ENCODE results near the gene PITPNC1.
"Not testable (repeated sequence)": the region's sequence is repeated elsewhere in the genome, so short reads cannot be mapped to it uniquely, and the experiment has no call there.

Gene PITPNC1

GRCh38 chr17:67401106-67401505, 24.0 kb downstream of the PITPNC1 start:
- DNase-seq, result no peak
- ATAC-seq, result peak; percentile 17

- peak; percentile 42 for ATAC-seq
- no peak for DNase-seq
Measured at GRCh38 chr17:67401598-67402504, 24.8 kb downstream of the PITPNC1 start.

GRCh38 chr17:67403065-67403464, 26.0 kb downstream of the PITPNC1 start:
- DNase-seq, result no peak
- no peak for ATAC-seq

- ATAC-seq (no peak), DNase-seq (no peak)
Measured at GRCh38 chr17:67403483-67403882, 26.4 kb downstream of the PITPNC1 start.

- not testable (repeated sequence) for DNase-seq, ATAC-seq
Measured at GRCh38 chr17:67408455-67408830, 31.4 kb downstream of the PITPNC1 start.

- DNase-seq (no peak), ATAC-seq (peak; percentile 33)
Measured at GRCh38 chr17:67411397-67411796, 34.3 kb downstream of the PITPNC1 start.

- DNase-seq, result no peak
- ATAC-seq, result no peak
Measured at GRCh38 chr17:67412032-67412431, 35.0 kb downstream of the PITPNC1 start.

- ATAC-seq (no peak), DNase-seq (no peak)
Measured at GRCh38 chr17:67412941-67413340, 35.9 kb downstream of the PITPNC1 start.

- DNase-seq (no peak), ATAC-seq (no peak)
Measured at GRCh38 chr17:67413388-67413787, 36.3 kb downstream of the PITPNC1 start.

- DNase-seq, result no peak
Measured at GRCh38 chr17:67414130-67414529, 37.0 kb downstream of the PITPNC1 start.

GRCh38 chr17:67414559-67414958, 37.5 kb downstream of the PITPNC1 start:
- DNase-seq (no peak), ATAC-seq (no peak)

More at GRCh38 chr17:67414130-67414529, 37.0 kb downstream of the PITPNC1 start:
- no peak for ATAC-seq

- DNase-seq, result no peak
- ATAC-seq, result no peak
Measured at GRCh38 chr17:67415291-67415690, 38.2 kb downstream of the PITPNC1 start.

GRCh38 chr17:67417507-67417906, 40.4 kb downstream of the PITPNC1 start:
- no peak for ATAC-seq
- no peak for DNase-seq

- ATAC-seq (no peak), DNase-seq (no peak)
Measured at GRCh38 chr17:67420994-67421393, 43.9 kb downstream of the PITPNC1 start.

GRCh38 chr17:67421869-67422273, 44.8 kb downstream of the PITPNC1 start:
- ATAC-seq, result peak; percentile 97
- no peak for DNase-seq

GRCh38 chr17:67422296-67422695, 45.2 kb downstream of the PITPNC1 start:
- not testable (repeated sequence) for DNase-seq, ATAC-seq

- no peak for DNase-seq
- ATAC-seq, result no peak
Measured at GRCh38 chr17:67422897-67423296, 45.8 kb downstream of the PITPNC1 start.

GRCh38 chr17:67425571-67426160, 48.6 kb downstream of the PITPNC1 start:
- ATAC-seq, result no peak

GRCh38 chr17:67427424-67427823, 50.3 kb downstream of the PITPNC1 start:
- no peak for ATAC-seq
- DNase-seq, result no peak

More at GRCh38 chr17:67425571-67426160, 48.6 kb downstream of the PITPNC1 start:
- no peak for DNase-seq

- DNase-seq, ATAC-seq: not testable (repeated sequence)
Measured at GRCh38 chr17:67430515-67430914, 53.4 kb downstream of the PITPNC1 start.

GRCh38 chr17:67431249-67432015, 54.4 kb downstream of the PITPNC1 start:
- ATAC-seq (peak; percentile 85), DNase-seq (no peak)

- ATAC-seq (no peak), DNase-seq (no peak)
Measured at GRCh38 chr17:67433248-67433924, 56.3 kb downstream of the PITPNC1 start.

Measured in stimulated activated naive CD8-positive, alpha-beta T cell treated with anti-CD3 and anti-CD28 coated beads, Interleukin-15, Interleukin-2, amounts not matched to agents 100 U/mL and 50 U/mL, for 24 hours (primary cell).